ENCODE measurements around the gene SAMSN1. TPM values are rescaled to one million over a fixed set of nuclear protein-coding genes. Genes with fewer than 3 reads are reported as not detected.

SAMSN1 gene
- total RNA-seq, 2 experiments from 2014 or later, result 66.7 to 71.4 TPM

- Mint-ChIP-seq H3K27me3 (no peaks in the 10 kb centered on the region), H3K4me1 (ENCODE audit: low read depth) (peaks cover 21% of the 10 kb centered on the region), H3K9me3 (peaks cover 2% of the 10 kb centered on the region), H3K27ac (no peak overlapping the region), H3K4me3 (no peak overlapping the region), H3K36me3 (ENCODE audit: low read depth) (peaks cover 2% of the 10 kb centered on the region)
- intact Hi-C loops (cut with micrococcal nuclease), result no loop called here
- ATAC-seq (no peak), DNase-seq (no peak)
- ChIA-PET CTCF (no interaction called here), POLR2A (no interaction called here)
- no peak for TF ChIP-seq CTCF (IDR thresholded peaks at IDR 0.05)
These were observed 38.4 kb upstream of the SAMSN1 start for GRCh38 chr21:14584357-14585095.

- intact Hi-C loops (cut with micrococcal nuclease), result no loop called here
- POLR2A ChIA-PET, result no interaction called here
- no peak overlapping the region for H3K27ac Mint-ChIP-seq
- H3K27me3 Mint-ChIP-seq, result no peaks in the 10 kb centered on the region
- CTCF ChIA-PET, result no interaction called here
- H3K9me3 Mint-ChIP-seq, result peaks cover 2% of the 10 kb centered on the region
- H3K4me1 Mint-ChIP-seq (ENCODE audit: low read depth), result peaks cover 20% of the 10 kb centered on the region
- peaks cover 2% of the 10 kb centered on the region for H3K36me3 Mint-ChIP-seq (ENCODE audit: low read depth)
- peak; percentile 9 for DNase-seq
- peak; percentile 24 for ATAC-seq
- TF ChIP-seq CTCF (IDR thresholded peaks at IDR 0.05), result no peak
- H3K4me3 Mint-ChIP-seq, result no peak overlapping the region
These were observed 37.6 kb upstream of the SAMSN1 start for GRCh38 chr21:14583629-14584255.

- no peaks in the 10 kb centered on the region for H3K27me3 Mint-ChIP-seq
- H3K36me3 Mint-ChIP-seq (ENCODE audit: low read depth), result no peaks in the 10 kb centered on the region
- H3K4me3 Mint-ChIP-seq, result no peak overlapping the region
- no peak for TF ChIP-seq CTCF (IDR thresholded peaks at IDR 0.05)
- ChIA-PET POLR2A (no interaction called here), CTCF (no interaction called here)
- H3K27ac Mint-ChIP-seq, result no peak overlapping the region
- intact Hi-C loops (cut with micrococcal nuclease), result no loop called here
- DNase-seq, result no peak
- no peaks in the 10 kb centered on the region for H3K9me3 Mint-ChIP-seq
- ATAC-seq, result no peak
- H3K4me1 Mint-ChIP-seq (ENCODE audit: low read depth), result peaks cover 20% of the 10 kb centered on the region
These were observed 37.0 kb upstream of the SAMSN1 start for GRCh38 chr21:14582934-14583628.

- peak; percentile 42 for ATAC-seq
- no peaks in the 10 kb centered on the region for H3K36me3 Mint-ChIP-seq (ENCODE audit: low read depth)
- H3K27ac Mint-ChIP-seq, result no peak overlapping the region
- CTCF ChIA-PET, result interaction anchor here (1.6 kb wide), 1 partner anchor 9 kb away, joined by 4 read pairs; no protein-coding TSS in a partner anchor
- TF ChIP-seq CTCF (IDR thresholded peaks at IDR 0.05), result no peak
- POLR2A ChIA-PET, result no interaction called here
- H3K4me3 Mint-ChIP-seq, result no peak overlapping the region
- H3K9me3 Mint-ChIP-seq, result no peaks in the 10 kb centered on the region
- intact Hi-C loops (cut with micrococcal nuclease), result no loop called here
- no peaks in the 10 kb centered on the region for H3K27me3 Mint-ChIP-seq
- DNase-seq, result no peak
- peaks cover 17% of the 10 kb centered on the region for H3K4me1 Mint-ChIP-seq (ENCODE audit: low read depth)
These were observed 35.9 kb upstream of the SAMSN1 start for GRCh38 chr21:14581902-14582457.

Measured in activated CD8-positive, alpha-beta T cell treated with anti-CD3 and anti-CD28 coated beads for 36 hours (primary cell).